Measurements from ENCODE around the gene TENM4.

DNA sequence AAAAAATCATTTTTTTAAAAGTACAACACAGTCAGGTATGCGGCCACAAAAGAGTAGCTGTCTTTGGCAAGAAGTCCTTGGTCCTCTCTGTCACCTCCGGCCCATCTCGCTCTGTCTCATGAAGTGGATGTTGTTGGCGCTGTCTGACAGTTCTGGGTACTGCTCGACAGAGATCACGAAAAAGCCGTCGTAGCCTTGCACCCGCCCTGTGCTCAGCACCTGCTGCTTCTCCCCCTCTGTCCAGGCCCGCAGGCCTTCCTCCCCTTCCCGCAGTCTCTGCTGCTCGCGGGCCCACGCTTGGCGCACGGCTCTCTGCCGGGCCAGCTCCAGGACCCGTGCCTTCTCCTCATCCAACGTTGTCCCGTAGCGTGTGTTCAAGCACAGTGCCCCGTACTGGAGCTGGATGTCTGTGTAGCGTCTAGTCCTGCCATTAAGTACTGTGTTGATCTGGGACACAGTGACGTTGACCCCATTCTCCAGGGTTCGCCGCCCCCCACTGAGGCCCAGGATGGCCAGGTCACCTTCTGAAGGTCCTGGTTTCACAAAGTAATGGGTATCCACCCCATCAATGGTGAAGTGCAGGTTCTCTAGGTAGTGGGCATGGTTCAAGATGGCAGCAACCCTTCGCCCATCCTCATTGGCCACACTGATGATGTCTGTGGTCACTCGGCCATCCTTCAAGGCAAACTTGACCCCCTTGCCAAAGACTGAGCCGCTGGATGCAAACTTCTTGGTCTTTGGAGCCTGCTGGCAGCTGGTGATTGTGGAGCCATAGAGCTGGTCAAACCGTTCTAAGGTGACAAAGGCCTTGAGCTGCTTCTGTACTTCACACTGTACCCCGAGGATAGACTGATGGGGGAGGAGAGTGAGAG is 782.6 kb downstream of the TENM4 start:
- TF ChIP-seq, protein P1, sequence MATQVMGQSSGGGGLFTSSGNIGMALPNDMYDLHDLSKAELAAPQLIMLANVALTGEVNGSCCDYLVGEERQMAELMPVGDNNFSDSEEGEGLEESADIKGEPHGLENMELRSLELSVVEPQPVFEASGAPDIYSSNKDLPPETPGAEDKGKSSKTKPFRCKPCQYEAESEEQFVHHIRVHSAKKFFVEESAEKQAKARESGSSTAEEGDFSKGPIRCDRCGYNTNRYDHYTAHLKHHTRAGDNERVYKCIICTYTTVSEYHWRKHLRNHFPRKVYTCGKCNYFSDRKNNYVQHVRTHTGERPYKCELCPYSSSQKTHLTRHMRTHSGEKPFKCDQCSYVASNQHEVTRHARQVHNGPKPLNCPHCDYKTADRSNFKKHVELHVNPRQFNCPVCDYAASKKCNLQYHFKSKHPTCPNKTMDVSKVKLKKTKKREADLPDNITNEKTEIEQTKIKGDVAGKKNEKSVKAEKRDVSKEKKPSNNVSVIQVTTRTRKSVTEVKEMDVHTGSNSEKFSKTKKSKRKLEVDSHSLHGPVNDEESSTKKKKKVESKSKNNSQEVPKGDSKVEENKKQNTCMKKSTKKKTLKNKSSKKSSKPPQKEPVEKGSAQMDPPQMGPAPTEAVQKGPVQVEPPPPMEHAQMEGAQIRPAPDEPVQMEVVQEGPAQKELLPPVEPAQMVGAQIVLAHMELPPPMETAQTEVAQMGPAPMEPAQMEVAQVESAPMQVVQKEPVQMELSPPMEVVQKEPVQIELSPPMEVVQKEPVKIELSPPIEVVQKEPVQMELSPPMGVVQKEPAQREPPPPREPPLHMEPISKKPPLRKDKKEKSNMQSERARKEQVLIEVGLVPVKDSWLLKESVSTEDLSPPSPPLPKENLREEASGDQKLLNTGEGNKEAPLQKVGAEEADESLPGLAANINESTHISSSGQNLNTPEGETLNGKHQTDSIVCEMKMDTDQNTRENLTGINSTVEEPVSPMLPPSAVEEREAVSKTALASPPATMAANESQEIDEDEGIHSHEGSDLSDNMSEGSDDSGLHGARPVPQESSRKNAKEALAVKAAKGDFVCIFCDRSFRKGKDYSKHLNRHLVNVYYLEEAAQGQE (IDR thresholded peaks at IDR 0.05; ENCODE audit: insufficient read depth in 1 of 2, low read depth in 2 of 2, low read length in 1 of 2), result no peak
- no peak for TF ChIP-seq CTCF (IDR thresholded peaks at IDR 0.05)
